Measurements from ENCODE around the gene SNRNP27.

Gene SNRNP27

GRCh38 chr2:69914950-69915945, 21.5 kb downstream of the SNRNP27 start, which contains the start of gene MXD1:
TSS of gene MXD1 (plus strand) at chr2:69915109. CDS start at chr2:69915331, 222 bp downstream.
- peak in 1 of 2 donors; percentile 100 for DNase-seq (ENCODE audit: low read depth in 2 of 2, low spot score in 1 of 2)

GRCh38 chr2:69916106-69916505, 22.4 kb downstream of the SNRNP27 start:
- DNase-seq (ENCODE audit: low read depth in 2 of 2, low spot score in 1 of 2) = no peak

- DNase-seq (ENCODE audit: low read depth in 2 of 2, low spot score in 1 of 2) = no peak
Observed at GRCh38 chr2:69917852-69918251, 24.1 kb downstream of the SNRNP27 start.

- no peak for DNase-seq (ENCODE audit: low read depth in 2 of 2, low spot score in 1 of 2)
Observed at GRCh38 chr2:69918401-69918800, 24.6 kb downstream of the SNRNP27 start.

- no peak for DNase-seq (ENCODE audit: low read depth in 2 of 2, low spot score in 1 of 2)
Observed at GRCh38 chr2:69923116-69923515, 29.4 kb downstream of the SNRNP27 start.

- DNase-seq (ENCODE audit: low read depth in 2 of 2, low spot score in 1 of 2) = no peak
Observed at GRCh38 chr2:69926849-69927515, 33.2 kb downstream of the SNRNP27 start.

GRCh38 chr2:69931832-69932595, 38.3 kb downstream of the SNRNP27 start:
- DNase-seq (ENCODE audit: low read depth in 2 of 2, low spot score in 1 of 2) = no peak

GRCh38 chr2:69932596-69932922, 38.8 kb downstream of the SNRNP27 start:
- DNase-seq (ENCODE audit: low read depth in 2 of 2, low spot score in 1 of 2) = no peak

GRCh38 chr2:69933254-69933828, 39.6 kb downstream of the SNRNP27 start:
- DNase-seq (ENCODE audit: low read depth in 2 of 2, low spot score in 1 of 2) = no peak

- no peak for DNase-seq (ENCODE audit: low read depth in 2 of 2, low spot score in 1 of 2)
Observed at GRCh38 chr2:69933839-69934613, 40.3 kb downstream of the SNRNP27 start.

GRCh38 chr2:69934614-69934908, 40.8 kb downstream of the SNRNP27 start:
- DNase-seq (ENCODE audit: low read depth in 2 of 2, low spot score in 1 of 2) = no peak

GRCh38 chr2:69935011-69935410, 41.3 kb downstream of the SNRNP27 start:
- no peak for DNase-seq (ENCODE audit: low read depth in 2 of 2, low spot score in 1 of 2)

- no peak for DNase-seq (ENCODE audit: low read depth in 2 of 2, low spot score in 1 of 2)
Observed at GRCh38 chr2:69936906-69937305, 43.1 kb downstream of the SNRNP27 start.

GRCh38 chr2:69937968-69938367, 44.2 kb downstream of the SNRNP27 start:
- DNase-seq (ENCODE audit: low read depth in 2 of 2, low spot score in 1 of 2) = no peak

GRCh38 chr2:69939722-69940121, 46.0 kb downstream of the SNRNP27 start:
- no peak for DNase-seq (ENCODE audit: low read depth in 2 of 2, low spot score in 1 of 2)

- no peak for DNase-seq (ENCODE audit: low read depth in 2 of 2, low spot score in 1 of 2)
Observed at GRCh38 chr2:69940691-69941090, 46.9 kb downstream of the SNRNP27 start.

- DNase-seq (ENCODE audit: low read depth in 2 of 2, low spot score in 1 of 2) = no peak
Observed at GRCh38 chr2:69943000-69943842, 49.5 kb downstream of the SNRNP27 start.

GRCh38 chr2:69943843-69944525, 50.2 kb downstream of the SNRNP27 start:
- no peak for DNase-seq (ENCODE audit: low read depth in 2 of 2, low spot score in 1 of 2)

- no peak for DNase-seq (ENCODE audit: low read depth in 2 of 2, low spot score in 1 of 2)
Observed at GRCh38 chr2:69944756-69945155, 51.0 kb downstream of the SNRNP27 start.
